ENCODE results near the gene GTSE1.

DNA sequence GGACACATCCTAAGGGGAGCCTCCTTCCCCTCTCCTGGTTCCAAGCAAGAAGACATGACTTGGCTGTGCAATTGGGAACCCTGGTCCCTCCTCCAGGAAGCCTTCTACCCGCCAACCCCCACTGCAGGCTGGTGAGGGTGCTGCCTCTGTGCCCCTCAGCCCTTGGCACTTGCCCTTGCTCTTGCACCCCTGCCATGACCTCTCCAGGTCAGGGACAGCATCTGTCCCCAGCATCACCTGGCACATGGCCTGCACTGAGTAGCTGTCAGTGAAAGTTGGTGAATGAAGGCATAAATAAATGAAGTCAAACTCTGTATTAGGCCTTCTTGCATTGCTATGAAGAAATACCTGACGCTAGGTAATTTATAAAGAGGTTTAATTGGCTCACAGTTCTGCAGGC, 1.9 kb upstream of the GTSE1 start:
- TF ChIP-seq CTCF (IDR thresholded peaks at IDR 0.05) (no peak), ZFX (IDR thresholded peaks at IDR 0.05; ENCODE audit: borderline replicate concordance) (no peak)
